HG03439 (cell line): ENCODE results near the gene GRID1.

ENCODE experiments used
- ATAC-seq: cut with Tn5 transposase; IDR thresholded peaks from one replicate; pipeline ENCODE4 v1.9.1; 2021; ENCODE audit warnings: mild to moderate bottlenecking, moderate library complexity; ENCODE audit not compliant: unreplicated experiment

GRID1 gene

DNA sequence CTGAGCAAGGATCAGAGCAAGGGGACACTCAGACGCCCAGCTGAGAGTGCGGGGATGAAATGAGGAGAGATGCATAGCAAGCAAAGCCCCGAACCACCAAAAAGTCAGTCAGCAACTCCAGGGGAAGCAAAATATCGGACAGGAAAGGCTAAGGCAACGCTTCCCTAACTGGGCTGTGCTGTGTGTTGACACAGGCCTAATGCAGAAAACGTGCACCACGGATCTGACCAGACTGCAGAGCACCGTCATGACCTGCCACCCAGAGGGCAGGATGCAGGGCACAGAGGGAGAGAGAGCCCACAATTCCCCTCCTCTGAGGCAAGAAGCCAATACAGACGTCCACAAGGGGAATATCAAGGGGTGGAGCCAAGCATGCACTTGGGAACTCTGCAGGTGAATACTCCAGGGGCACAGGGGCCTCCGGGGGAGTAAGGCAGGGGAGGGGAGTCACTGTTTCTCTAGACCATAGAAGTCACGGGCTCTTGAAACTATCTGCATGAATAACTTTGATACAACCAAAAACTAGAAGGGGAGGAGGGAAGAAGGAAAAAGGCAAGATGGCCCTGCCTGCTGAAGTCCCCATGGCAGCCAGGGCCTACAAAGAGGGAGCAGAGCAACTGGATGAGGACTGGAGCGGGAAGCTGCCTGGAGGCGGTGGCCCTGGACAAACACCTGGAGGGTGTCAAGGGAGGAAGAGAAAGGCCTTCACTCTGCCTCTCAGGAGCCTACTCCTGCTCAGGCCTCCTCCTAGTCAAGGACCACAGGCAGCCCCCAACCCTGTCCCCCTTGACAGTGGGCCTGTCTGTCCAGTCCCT, 26.2 kb downstream of the GRID1 start:
- ATAC-seq: no peak

GRCh38 chr10:86339226-86339865, 27.2 kb downstream of the GRID1 start:
- no peak for ATAC-seq

DNA sequence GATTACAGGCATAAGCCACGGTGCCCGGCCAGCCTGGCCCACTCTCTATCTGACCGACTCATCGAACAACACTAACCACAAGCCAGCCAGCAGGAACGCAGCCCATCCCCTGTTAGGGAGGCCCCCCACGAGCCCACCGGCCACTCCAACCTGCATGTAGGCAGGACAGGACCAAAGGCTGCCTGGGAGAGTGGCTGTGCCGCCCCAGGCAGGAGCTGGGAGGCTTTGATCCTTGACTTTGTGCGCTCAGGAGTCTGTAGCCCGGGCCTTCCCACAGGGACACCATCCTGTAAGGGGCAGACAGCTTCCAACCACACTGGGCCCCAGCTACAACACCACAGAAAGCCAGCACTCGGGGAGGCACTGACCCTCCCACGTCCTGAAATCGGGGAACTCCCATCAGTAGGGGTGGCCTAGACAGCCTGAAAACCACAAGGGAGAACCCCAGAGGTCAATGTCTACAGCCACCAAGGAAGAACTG, 29.4 kb downstream of the GRID1 start:
- peak; percentile 75 for ATAC-seq

DNA sequence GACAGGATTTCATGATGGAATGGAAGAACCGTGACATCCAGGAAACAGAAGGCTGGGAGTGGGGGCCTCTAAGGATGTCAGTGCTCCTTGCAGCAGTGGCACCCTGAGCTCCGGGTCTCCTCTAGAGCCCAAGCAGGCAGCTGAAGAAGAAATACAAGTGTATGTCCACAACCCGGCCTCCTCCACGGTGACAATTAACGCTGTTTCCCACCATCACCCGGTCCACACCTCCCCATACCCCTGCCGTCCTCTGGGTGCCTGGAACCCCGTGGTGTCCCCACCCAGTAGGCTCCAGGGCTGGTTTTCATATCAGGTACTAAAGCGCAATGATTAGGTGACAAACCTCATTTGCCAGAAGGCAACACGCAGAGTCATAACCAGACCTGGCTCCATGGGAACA, 30.3 kb downstream of the GRID1 start:
- no peak for ATAC-seq

DNA sequence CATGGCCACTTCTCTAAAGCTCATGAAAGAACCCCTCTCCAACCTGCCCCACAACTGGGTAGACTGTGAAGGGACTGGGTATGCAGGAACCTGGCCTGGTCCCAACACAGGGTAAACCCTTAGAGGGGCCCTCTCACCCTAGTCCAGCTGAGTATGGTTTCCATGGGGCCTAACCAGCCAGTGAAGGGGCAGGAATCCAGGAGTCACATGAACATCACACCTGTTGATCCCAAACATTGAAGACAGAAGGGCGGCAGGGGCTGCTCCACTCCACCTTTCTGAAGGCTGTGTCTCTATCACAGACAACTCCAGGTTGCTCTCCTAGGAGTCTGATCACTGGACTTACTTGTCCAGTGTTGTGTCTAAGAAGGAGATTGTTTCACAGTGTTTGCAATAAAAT, 30.8 kb downstream of the GRID1 start:
- no peak for ATAC-seq

- no peak for ATAC-seq
These were observed 31.3 kb downstream of the GRID1 start for GRCh38 chr10:86335257-86335656.

GRCh38 chr10:86334488-86335085, 32.0 kb downstream of the GRID1 start:
- no peak for ATAC-seq

DNA sequence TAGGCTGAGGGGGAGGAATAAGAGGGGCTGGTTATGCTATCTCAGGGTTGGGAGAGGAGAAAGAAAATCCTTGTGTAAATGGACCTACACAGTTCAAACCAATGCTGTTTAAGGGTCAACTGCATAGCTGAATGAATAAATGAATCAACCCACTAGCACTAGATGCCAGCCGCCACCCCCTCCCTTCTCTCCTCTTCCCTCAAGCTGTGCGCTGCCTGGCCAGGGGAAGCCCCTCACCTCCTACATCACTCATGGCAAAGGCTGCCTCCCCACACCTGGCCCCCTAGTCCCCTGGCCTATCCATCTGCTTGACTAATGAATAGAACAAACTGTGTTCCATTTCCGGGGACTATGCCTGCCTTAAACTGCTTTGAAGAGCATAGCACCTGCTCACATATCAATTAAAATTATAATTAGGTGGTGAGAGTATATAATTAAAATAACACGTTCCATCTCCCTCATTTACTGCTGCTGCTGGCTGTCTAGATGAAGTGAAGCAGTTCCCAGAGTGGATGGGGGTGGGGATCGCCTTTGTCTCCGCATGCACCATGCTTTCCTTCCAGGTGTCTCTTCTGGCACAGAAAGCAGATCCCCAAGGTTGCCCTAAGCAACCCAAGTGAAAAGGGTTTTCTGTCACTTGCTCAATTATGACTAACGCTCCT, 32.6 kb downstream of the GRID1 start:
- no peak for ATAC-seq

- no peak for ATAC-seq
These were observed 34.7 kb downstream of the GRID1 start for GRCh38 chr10:86331861-86332260.

GRCh38 chr10:86330778-86331763, 35.5 kb downstream of the GRID1 start:
- no peak for ATAC-seq

DNA sequence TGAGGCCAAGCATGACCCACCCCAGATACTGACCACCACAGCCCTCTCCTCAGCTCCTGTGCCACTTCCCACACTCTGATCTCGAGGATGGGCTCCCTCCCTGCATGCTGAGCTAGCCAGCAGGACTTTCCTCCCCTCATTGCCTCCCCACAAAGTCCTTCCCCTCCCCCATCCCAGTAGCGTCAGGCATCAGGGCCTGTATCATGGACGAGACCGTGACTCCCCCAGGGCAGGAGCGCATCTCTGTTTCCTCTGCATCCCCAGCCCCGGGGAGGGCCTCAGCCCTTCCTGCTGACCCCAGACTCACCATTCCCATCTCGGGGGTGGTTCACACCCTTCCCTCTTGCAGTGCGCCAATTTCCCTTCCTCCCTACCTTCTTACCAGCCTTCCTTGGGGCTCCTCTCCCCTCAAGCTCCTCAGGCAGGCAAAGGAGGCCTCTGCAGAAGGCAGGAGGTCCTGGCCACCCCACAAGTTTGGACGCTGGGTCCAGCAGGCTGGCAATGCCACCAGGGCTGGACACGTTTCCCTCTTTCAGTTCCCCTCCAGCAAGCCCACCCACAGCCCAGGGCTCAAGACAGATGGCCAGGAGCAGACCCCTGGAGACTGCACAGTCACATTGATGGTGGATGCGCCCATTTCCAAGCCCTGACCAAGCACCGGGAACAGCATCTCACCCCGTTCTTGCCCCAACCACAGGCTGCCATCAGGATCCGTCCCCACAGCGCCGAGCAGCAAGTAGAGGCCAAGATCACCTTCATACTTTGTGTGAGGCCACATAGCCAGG, 36.5 kb downstream of the GRID1 start:
- no peak for ATAC-seq

DNA sequence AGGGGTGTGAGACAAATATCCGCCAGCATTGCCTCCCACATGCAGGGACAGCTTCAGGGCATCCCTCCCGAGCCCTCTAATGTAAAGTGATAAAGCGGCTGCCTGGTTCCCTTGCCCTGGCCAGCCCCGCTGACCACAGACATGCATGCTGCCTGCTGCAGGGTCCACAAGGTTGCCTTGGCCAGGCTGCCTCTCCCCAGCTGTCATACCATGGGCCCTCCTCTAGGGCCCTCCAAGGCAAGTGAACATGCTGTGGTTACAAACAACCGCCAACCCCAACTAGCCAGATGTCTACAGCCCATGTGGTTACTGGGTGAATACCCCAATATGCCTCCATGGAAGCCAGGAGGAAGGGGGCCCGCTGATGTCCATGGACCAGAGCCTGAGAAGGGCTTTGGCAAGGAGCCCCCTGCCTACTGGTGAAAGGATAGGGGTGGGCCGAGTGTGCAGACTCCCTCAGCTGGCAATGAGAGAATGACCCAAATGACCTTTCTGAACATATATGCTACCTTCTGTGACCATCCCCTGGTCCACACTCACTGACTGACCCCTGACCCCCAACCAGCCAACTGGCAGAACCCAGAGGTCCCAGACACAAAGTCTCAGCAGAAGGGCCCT, 37.4 kb downstream of the GRID1 start:
- ATAC-seq: no peak

GRCh38 chr10:86327954-86328725, 38.5 kb downstream of the GRID1 start:
- no peak for ATAC-seq

GRCh38 chr10:86325158-86325557, 41.4 kb downstream of the GRID1 start:
- no peak for ATAC-seq

GRCh38 chr10:86321568-86321967, 45.0 kb downstream of the GRID1 start:
- ATAC-seq: no peak

- no peak for ATAC-seq
These were observed 46.9 kb downstream of the GRID1 start for GRCh38 chr10:86319676-86320075.

DNA sequence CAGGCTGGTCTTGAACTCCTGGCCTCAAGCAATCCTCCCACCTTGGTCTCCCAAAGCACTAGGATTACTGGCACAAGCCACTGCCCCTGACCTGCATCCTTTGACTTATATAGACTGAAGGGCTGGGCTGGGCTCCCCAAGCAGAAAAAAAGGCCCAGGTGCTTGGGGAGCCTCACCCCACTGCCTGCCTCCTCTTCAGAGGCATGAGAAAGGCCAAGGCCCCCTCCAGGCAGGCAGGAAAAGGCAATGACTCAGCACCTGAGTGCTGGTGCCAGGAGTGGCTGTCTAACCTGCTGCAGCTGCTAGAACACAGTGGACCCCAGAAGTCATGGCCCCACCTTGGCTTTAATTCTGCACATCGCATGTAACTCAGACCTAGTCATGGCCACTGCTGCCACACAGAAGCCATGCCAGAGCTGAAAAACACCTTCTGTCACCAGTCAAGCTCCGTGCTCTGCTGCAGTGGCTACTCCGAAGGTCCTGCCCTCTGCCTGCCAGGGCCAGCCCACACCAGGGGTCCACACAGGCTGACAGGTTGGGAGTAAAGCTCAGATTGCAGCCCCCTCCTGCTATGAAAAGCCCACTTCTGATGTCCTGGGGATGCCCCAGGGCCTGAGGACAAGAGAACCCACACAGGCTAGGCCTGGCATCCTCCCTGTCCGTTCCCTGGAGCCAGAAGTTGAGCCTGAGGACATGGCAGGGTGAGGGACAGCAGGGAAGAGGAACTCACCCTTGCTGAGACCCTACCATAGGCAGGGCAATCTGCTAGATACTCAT, 48.5 kb downstream of the GRID1 start:
- no peak for ATAC-seq

GRCh38 chr10:86316990-86317389, 49.6 kb downstream of the GRID1 start:
- no peak for ATAC-seq
